Mesodermal cell (in vitro differentiated cells): ENCODE measurements around the gene NKX6-2.
"Not testable (repeated sequence)": the region's sequence is repeated elsewhere in the genome, so short reads cannot be mapped to it uniquely, and the experiment has no call there.

Experiments
- H3K27ac ChIP-seq: 2 replicates; pipeline ENCODE4 v1.7.0; 2013; ENCODE audit warnings: mild to moderate bottlenecking, low read depth, low read length, moderate library complexity; ENCODE audit not compliant: severe bottlenecking
- H3K36me3 ChIP-seq: 2 replicates; pipeline ENCODE4 v1.7.1; 2013; ENCODE audit warnings: mild to moderate bottlenecking, low read length, moderate library complexity; ENCODE audit not compliant: control insufficient read depth, insufficient read depth
- H3K4me1 ChIP-seq: one replicate; pipeline ENCODE4 v1.7.1; 2013; ENCODE audit warnings: mild to moderate bottlenecking, low read length; ENCODE audit not compliant: insufficient read depth, control insufficient read depth, poor library complexity, severe bottlenecking
- H3K4me3 ChIP-seq: 2 replicates; pipeline ENCODE4 v1.7.0; 2013; ENCODE audit warnings: low read length, control low read depth, mild to moderate bottlenecking; ENCODE audit not compliant: insufficient read depth, poor library complexity, severe bottlenecking; ENCODE audit errors: extremely low read depth
- H3K9me3 ChIP-seq: 2 replicates; pipeline ENCODE4 v1.7.1; 2013; ENCODE audit warnings: mild to moderate bottlenecking, low read length, moderate library complexity; ENCODE audit not compliant: control insufficient read depth
- WGBS, 2 experiments: methylation state at CpG; one replicate each; pipeline ENCODE4 v1.1.5; 2013; ENCODE audit warnings: missing lambda C conversion rate in 2 of 2; ENCODE audit not compliant: insufficient coverage in 2 of 2; 5-methylcytosine and 5-hydroxymethylcytosine counted together

NKX6-2 gene

DNA sequence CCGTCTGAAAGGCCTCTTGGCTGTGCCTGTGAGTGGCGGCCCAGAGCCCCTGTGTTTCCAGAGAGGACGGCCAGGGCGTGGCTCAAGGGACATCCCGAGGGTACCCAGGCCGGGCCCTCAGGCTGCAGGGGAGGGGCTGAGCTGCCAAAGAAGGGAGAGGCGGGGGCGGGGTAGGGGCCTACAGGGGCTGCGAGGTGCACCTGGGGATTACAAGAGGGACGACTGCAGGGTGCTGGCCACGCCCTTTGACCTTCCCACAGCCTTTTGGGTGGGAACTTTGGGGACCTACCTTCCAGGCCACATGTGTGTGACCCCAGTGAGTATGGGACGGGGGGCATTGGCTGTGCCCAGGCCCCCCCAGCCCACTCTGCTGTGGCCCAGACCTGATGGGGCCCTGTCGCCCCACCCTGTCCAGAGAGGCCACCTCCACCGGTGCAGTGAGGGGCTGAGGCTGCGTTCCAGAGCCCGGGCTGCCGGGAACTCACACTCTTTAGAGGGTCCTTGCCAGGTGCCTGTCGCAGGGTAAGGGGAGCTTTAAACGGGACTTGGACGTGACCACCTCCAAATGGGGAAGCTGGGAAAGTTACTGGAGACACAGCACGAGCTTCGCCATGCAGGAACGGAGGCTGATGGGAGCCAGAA lies 19.0 kb upstream of the NKX6-2 start:
- H3K27ac ChIP-seq = no peak overlapping the region
- WGBS, 2 experiments = 82 to 84% methylated on average over 21 to 22 of the region's 23 CpGs
- H3K9me3 ChIP-seq = peaks cover 2% of the 10 kb centered on the region
- H3K4me3 ChIP-seq = no peak overlapping the region
- no peaks in the 10 kb centered on the region for H3K36me3 ChIP-seq
- no peaks in the 10 kb centered on the region for H3K4me1 ChIP-seq

GRCh38 chr10:132804287-132804686 lies 18.3 kb upstream of the NKX6-2 start:
- Histone ChIP-seq H3K4me3 (no peak overlapping the region), H3K4me1 (no peaks in the 10 kb centered on the region), H3K9me3 (peaks cover 2% of the 10 kb centered on the region), H3K27ac (no peak overlapping the region), H3K36me3 (no peaks in the 10 kb centered on the region)
- WGBS, 2 experiments = 82% methylated on average over 3 of the region's 11 CpGs; no CpG with 5 or more reads in 1 of the 2 experiments

DNA sequence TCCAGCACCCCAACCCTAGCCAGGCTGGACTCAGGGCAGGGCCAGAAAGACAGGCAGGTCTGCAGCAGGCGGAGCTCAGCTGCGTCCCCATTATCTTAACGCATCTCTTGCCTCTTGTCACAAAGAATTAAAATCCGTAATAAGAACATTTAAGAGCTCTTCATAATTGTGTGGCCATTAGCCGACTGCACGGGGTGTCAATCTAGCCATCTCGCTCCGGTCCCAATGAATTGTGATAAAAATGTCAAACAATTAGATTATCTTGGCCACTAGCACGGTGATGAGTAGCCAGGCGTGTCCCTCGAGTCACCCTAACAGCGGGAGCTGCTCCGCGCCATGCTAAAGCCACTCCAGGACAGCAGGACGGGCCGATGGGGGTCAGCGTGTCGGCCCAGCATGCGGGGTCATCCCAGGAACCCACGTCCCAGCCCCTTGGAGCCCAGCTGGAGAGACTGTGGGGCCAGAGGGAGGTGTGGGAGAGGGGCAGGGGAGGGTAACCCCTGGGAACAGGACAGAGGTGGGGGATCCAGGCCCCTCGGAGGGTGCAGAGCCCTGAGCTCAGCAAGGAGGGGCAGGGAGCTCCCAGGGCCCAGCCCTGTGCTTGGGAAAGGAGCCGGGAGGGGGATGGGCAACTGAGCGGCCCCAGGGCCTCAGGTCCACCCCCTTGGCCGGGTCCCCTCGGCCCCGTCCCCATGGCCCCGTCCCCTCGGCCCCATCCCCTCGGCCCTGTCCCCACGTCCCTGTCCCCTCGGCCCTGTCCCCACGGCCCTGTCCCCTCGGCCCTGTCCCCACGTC lies 17.7 kb upstream of the NKX6-2 start:
- no peak overlapping the region for H3K4me3 ChIP-seq

DNA sequence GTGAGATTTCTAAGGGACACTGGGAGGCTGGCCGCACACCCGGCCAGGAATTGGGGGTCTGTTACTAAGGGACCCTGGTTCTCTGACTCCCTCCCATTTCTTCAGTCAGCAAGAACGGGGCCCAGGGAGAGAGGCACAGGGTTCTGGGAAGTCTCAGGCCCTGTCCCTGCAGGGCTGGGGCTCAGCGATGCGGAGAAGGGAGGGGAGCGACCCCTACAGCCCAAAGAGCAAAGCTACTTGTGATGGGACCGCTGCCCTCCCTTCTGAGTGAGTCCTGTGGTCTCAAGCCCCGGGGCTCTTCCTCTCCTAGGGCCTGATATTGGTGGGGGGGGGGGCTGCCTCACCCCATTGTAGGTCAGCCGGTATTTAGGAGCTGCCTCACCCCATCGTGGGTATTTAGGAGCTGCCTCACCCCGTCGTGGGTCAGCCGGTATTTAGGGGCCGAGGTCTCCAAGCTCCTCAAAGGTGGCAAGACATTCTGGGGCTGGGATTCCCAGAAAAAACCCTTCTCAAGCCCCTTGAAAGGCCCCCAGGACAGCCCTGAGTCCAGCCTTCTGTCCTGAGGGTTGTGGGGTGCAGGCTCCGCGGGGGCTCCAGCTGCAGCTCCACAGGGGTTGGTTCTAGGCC lies 16.9 kb upstream of the NKX6-2 start:
- Histone ChIP-seq H3K4me3 (no peak overlapping the region), H3K4me1 (no peaks in the 10 kb centered on the region), H3K27ac (no peak overlapping the region), H3K36me3 (no peaks in the 10 kb centered on the region), H3K9me3 (peaks cover 2% of the 10 kb centered on the region)
- WGBS, 2 experiments = 83 to 86% methylated on average over 9 to 14 of the region's 16 CpGs

More for the DNA sequence above, 17.7 kb upstream of the NKX6-2 start:
- Histone ChIP-seq H3K36me3 (no peaks in the 10 kb centered on the region), H3K27ac (no peak overlapping the region), H3K9me3 (peaks cover 2% of the 10 kb centered on the region), H3K4me1 (no peaks in the 10 kb centered on the region)
- WGBS, 2 experiments = 94 to 95% methylated on average over 21 to 29 of the region's 34 CpGs

DNA sequence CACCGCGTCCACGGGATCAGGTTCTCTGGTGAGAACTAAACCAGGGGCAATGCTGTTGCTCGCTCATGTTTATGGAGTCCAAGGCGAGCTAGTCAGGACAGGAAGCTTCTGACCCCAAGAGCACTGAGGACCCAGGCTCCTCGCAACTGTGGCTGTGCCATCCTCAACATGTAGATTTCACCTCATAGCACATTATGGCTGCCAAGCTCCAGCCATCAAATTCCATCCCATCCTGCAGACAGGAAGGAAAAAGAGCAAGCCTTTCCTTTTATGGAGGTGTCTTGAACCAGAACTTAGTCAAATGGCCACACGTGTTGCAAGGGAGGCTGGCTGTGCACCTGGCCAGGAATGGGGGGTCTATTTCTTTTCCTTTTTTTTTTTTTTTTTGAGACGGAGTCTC lies 16.1 kb upstream of the NKX6-2 start:
- Histone ChIP-seq H3K27ac (no peak overlapping the region), H3K4me1 (no peaks in the 10 kb centered on the region), H3K36me3 (no peaks in the 10 kb centered on the region), H3K4me3 (no peak overlapping the region), H3K9me3 (peaks cover 2% of the 10 kb centered on the region)
- WGBS, 2 experiments = 98% methylated on average over 6 to 7 of the region's 8 CpGs

DNA sequence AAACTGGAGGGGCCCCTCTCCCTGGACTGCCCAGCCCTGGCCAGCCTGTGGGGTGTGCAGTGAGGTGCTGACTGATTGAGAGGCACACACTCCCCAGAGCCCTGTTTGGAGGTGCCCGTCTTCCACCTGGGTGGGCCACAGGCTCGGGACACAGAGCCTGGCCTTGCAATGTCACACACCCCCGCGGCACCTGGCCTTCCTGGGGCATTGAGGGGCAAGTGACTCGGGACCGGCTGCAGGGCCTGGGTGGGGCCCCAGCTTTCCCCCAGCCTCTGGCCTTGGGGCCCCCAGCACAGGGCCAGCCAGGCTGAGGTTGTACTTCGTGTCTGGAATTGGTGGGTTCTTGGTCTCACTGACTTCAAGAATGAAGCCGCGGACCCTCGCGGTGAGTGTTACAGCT lies 13.9 kb upstream of the NKX6-2 start:
- Histone ChIP-seq H3K27ac (no peak overlapping the region), H3K36me3 (no peaks in the 10 kb centered on the region), H3K9me3 (peaks cover 2% of the 10 kb centered on the region), H3K4me3 (no peak overlapping the region), H3K4me1 (no peaks in the 10 kb centered on the region)
- 92 to 96% methylated on average over 6 to 10 of the region's 11 CpGs for WGBS, 2 experiments

- no peak overlapping the region for H3K27ac ChIP-seq
- H3K36me3 ChIP-seq = no peaks in the 10 kb centered on the region
- 91 to 95% methylated on average over 10 to 13 of the region's 15 CpGs for WGBS, 2 experiments
- no peaks in the 10 kb centered on the region for H3K4me1 ChIP-seq
- H3K4me3 ChIP-seq = no peak overlapping the region
- peaks cover 2% of the 10 kb centered on the region for H3K9me3 ChIP-seq
Measured at GRCh38 chr10:132798876-132799275, 12.9 kb upstream of the NKX6-2 start.

- 90 to 96% methylated on average over 15 to 21 of the region's 21 CpGs for WGBS, 2 experiments
Measured at GRCh38 chr10:132798403-132798802, 12.5 kb upstream of the NKX6-2 start.

DNA sequence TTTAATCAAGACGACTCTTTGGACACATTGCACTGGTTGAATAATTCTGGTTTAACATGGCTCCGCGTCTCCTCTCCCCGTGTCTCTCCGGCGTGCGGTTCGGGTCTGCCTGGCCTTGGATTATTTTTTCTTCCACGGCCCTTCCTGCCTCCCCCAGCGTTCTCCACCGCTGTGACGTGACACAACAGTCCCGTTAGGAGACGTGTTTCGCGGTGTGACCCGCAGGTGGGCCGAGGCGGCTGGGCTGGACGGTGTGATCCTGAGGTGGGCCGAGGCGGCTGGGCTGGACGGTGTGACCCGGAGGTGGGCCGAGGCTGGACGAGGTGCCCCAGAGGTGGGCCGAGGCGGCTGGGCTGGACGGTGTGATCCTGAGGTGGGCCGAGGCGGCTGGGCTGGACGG lies 12.0 kb upstream of the NKX6-2 start:
- not testable (repeated sequence) for H3K4me1 ChIP-seq, H3K9me3 ChIP-seq, H3K27ac ChIP-seq, H3K4me3 ChIP-seq, H3K36me3 ChIP-seq
- WGBS, 2 experiments = 93 to 95% methylated on average over 17 to 22 of the region's 32 CpGs

More at GRCh38 chr10:132798403-132798802, 12.5 kb upstream of the NKX6-2 start:
- Histone ChIP-seq H3K9me3 (peaks cover 2% of the 10 kb centered on the region), H3K27ac (no peak overlapping the region), H3K4me1 (no peaks in the 10 kb centered on the region), H3K4me3 (no peak overlapping the region), H3K36me3 (no peaks in the 10 kb centered on the region)

DNA sequence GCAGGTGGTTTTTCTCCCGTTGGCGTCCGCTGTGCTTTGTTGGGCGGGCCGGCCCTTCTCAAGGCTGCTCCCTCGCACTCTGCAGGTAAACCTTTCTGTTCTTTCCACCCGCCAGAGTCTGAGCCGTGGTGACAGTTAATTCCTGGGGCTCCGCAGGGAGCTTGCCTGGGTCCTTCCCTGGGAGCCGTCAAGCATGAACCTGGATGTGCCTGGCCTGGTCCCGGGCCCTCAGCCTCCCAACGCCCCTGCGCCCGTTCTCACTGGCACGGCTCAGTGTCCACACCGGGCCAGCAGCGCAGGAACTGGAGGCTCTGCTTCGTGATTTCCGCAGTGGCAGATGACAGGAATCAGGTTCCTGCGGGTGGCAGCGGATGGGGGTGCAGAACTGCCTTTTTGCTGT lies 10.9 kb upstream of the NKX6-2 start:
- Histone ChIP-seq H3K27ac (no peak overlapping the region), H3K4me1 (no peaks in the 10 kb centered on the region), H3K9me3 (peaks cover under 1% of the 10 kb centered on the region), H3K36me3 (no peaks in the 10 kb centered on the region), H3K4me3 (no peak overlapping the region)
- 89 to 92% methylated on average over 20 to 21 of the region's 21 CpGs for WGBS, 2 experiments
